Transverse colon (tissue), 4 donors: ENCODE measurements around the gene P3H3.

Experiments used
- CTCF ChIP-seq, 5 experiments: fragments of 200-600 bp in 3 of 5; fragments of 450-650 bp in 2 of 5; sonication (generic) in 3 of 5; IDR thresholded peaks; 1 replicate in 2 of 5; 2 replicates in 3 of 5; pipeline ENCODE4 v1.5.1; 2016 to 2017; ENCODE audit warnings: antibody characterized with exemption in 5 of 5, inconsistent platforms in 3 of 5, mild to moderate bottlenecking in 2 of 5, moderate library complexity in 1 of 5
- EP300 ChIP-seq: sonication (generic); formaldehyde crosslinking; IDR thresholded peaks from one replicate; pipeline ENCODE4 v1.6.1; 2017; ENCODE audit warnings: antibody characterized with exemption, low read depth
- POLR2A ChIP-seq: fragments of 450-650 bp; IDR thresholded peaks from one replicate; pipeline ENCODE4 v1.6.1; 2016; ENCODE audit warnings: antibody characterized with exemption, mild to moderate bottlenecking, moderate library complexity
- POLR2AphosphoS5 ChIP-seq, 3 donors: sonication (generic); formaldehyde crosslinking; IDR thresholded peaks; one replicate each; pipeline ENCODE4 v1.6.1; 2016; ENCODE audit warnings: antibody characterized with exemption in 3 of 3

- no peak for TF ChIP-seq CTCF (IDR thresholded peaks at IDR 0.05)
- no peak for TF ChIP-seq POLR2A
- no peak for TF ChIP-seq POLR2AphosphoS5 (IDR thresholded peaks at IDR 0.05)
- TF ChIP-seq EP300: no peak
These were observed 5.6 kb upstream of the P3H3 start for GRCh38 chr12:6822426-6823135.
